Breast epithelium (tissue), 4 donors: ENCODE data around the gene DNAJC13. TPM values are rescaled to one million over a fixed set of nuclear protein-coding genes. Genes with fewer than 3 reads are reported as not detected.

Experiments used
- DNase-seq, 2 donors: peaks; one replicate each; pipeline ENCODE4 v3.0.0-alpha.2; 2019; ENCODE audit warnings: low spot score in 2 of 2
- H3K27ac ChIP-seq, 2 donors: fragments of 200-600 bp; sonication (generic) in 1 of 2; one replicate each; pipeline ENCODE4 v1.5.1; 2016 to 2019; ENCODE audit warnings: mild to moderate bottlenecking in 1 of 2
- H3K27me3 ChIP-seq, 2 donors: fragments of 200-600 bp; sonication (generic) in 1 of 2; one replicate each; pipeline versions ENCODE4 v1.5.1 to v1.6.0; 2017 to 2019; ENCODE audit warnings: control low read depth in 1 of 2, mild to moderate bottlenecking in 1 of 2
- H3K36me3 ChIP-seq: fragments of 200-600 bp; one replicate; pipeline ENCODE4 v1.5.1; 2019
- H3K4me1 ChIP-seq, 2 donors: fragments of 200-600 bp; sonication (generic); one replicate each; pipeline ENCODE4 v1.5.1; 2016 to 2019; ENCODE audit warnings: control low read depth in 1 of 2
- H3K4me3 ChIP-seq, 3 donors: fragments of 200-600 bp; sonication (generic); 1 replicate in 2 of 3; 2 replicates in 1 of 3; pipeline ENCODE4 v1.5.1; 2016 to 2019; ENCODE audit warnings: mild to moderate bottlenecking in 3 of 3, moderate library complexity in 2 of 3
- H3K9me3 ChIP-seq, 2 donors: fragments of 200-600 bp; sonication (generic) in 1 of 2; one replicate each; pipeline ENCODE4 v1.5.1; 2016 to 2019; ENCODE audit warnings: control low read depth in 1 of 2
- CTCF ChIP-seq, 3 donors: fragments of 450-650 bp; IDR thresholded peaks; one replicate each; pipeline ENCODE4 v1.5.1; 2016 to 2017; ENCODE audit warnings: antibody characterized with exemption in 3 of 3, mild to moderate bottlenecking in 3 of 3, moderate library complexity in 3 of 3
- POLR2A ChIP-seq: fragments of 450-650 bp; IDR thresholded peaks from one replicate; pipeline ENCODE4 v1.6.1; 2016; ENCODE audit warnings: antibody characterized with exemption, mild to moderate bottlenecking, moderate library complexity
- POLR2AphosphoS5 ChIP-seq, 3 donors: sonication (generic); formaldehyde crosslinking; IDR thresholded peaks; one replicate each; pipeline ENCODE4 v1.6.1; 2017; ENCODE audit warnings: antibody characterized with exemption in 3 of 3
- intact Hi-C: fragments of 100-400 bp; cut with DNase I; formaldehyde crosslinking; loops from one replicate; pipeline ENCODE4 v1.15.1; 2023; ENCODE audit warnings: low total_unique reads
- total RNA-seq, 3 donors: library from RNA; depleted of rRNA; stranded (reverse); fragments of >200 nt; gene quantifications; one replicate each; pipeline ENCODE4 v1.1.0, GENCODE V29; 2016

Gene DNAJC13
- total RNA-seq, 3 donors from 2014 or later: 42.0 to 56.5 (median 53.6) TPM

- no peaks in the 10 kb centered on the region for H3K36me3 ChIP-seq
- no peaks in the 10 kb centered on the region for H3K27me3 ChIP-seq
- no peak overlapping the region for H3K27ac ChIP-seq
- intact Hi-C loops: loop anchor here (2.0 kb wide), 1 partner anchor 38 kb away; no protein-coding TSS in a partner anchor
- no peak for DNase-seq
- peak in 2 of 3 donors; percentile 35 to 52 for TF ChIP-seq CTCF (IDR thresholded peaks at IDR 0.05)
- no peak for TF ChIP-seq POLR2AphosphoS5 (IDR thresholded peaks at IDR 0.05)
- TF ChIP-seq POLR2A: no peak
- no peaks in the 10 kb centered on the region for H3K4me1 ChIP-seq
- peaks cover 0 to 4% of the 10 kb centered on the region in 2 donors for H3K9me3 ChIP-seq
- no peak overlapping the region for H3K4me3 ChIP-seq
These were observed 18.0 kb upstream of the DNAJC13 start for GRCh38 chr3:132399054-132399929.

GRCh38 chr3:132401255-132401654 is 16.0 kb upstream of the DNAJC13 start:
- no peak for DNase-seq
- Histone ChIP-seq H3K4me1 (no peaks in the 10 kb centered on the region), H3K9me3 (peaks cover 0 to 3% of the 10 kb centered on the region in 2 donors), H3K27ac (no peak overlapping the region), H3K27me3 (no peaks in the 10 kb centered on the region), H3K36me3 (no peaks in the 10 kb centered on the region), H3K4me3 (no peak overlapping the region)
- no peak for TF ChIP-seq CTCF (IDR thresholded peaks at IDR 0.05)
- no peak for TF ChIP-seq POLR2AphosphoS5 (IDR thresholded peaks at IDR 0.05)
- intact Hi-C loops: no loop called here

GRCh38 chr3:132404276-132404675 is 13.0 kb upstream of the DNAJC13 start:
- Histone ChIP-seq H3K9me3 (no peaks in the 10 kb centered on the region), H3K27me3 (no peaks in the 10 kb centered on the region), H3K4me1 (no peaks in the 10 kb centered on the region), H3K4me3 (no peak overlapping the region), H3K27ac (no peak overlapping the region), H3K36me3 (no peaks in the 10 kb centered on the region)
- no peak for TF ChIP-seq POLR2A
- TF ChIP-seq POLR2AphosphoS5 (IDR thresholded peaks at IDR 0.05): no peak
- TF ChIP-seq CTCF (IDR thresholded peaks at IDR 0.05): no peak
- intact Hi-C loops: no loop called here
- no peak for DNase-seq

- no peak for TF ChIP-seq POLR2A
- no peak for TF ChIP-seq POLR2AphosphoS5 (IDR thresholded peaks at IDR 0.05)
- no peak for TF ChIP-seq CTCF (IDR thresholded peaks at IDR 0.05)
- intact Hi-C loops: no loop called here
- H3K36me3 ChIP-seq: no peaks in the 10 kb centered on the region
- DNase-seq: no peak
- no peaks in the 10 kb centered on the region for H3K9me3 ChIP-seq
- H3K27me3 ChIP-seq: no peaks in the 10 kb centered on the region
- H3K4me3 ChIP-seq: no peak overlapping the region
- H3K27ac ChIP-seq: no peak overlapping the region
- no peaks in the 10 kb centered on the region for H3K4me1 ChIP-seq
These were observed 12.1 kb upstream of the DNAJC13 start for GRCh38 chr3:132405188-132405587.

- TF ChIP-seq POLR2AphosphoS5 (IDR thresholded peaks at IDR 0.05) (no peak), POLR2A (no peak), CTCF (IDR thresholded peaks at IDR 0.05) (no peak)
- H3K27ac ChIP-seq: no peak overlapping the region
These were observed 11.5 kb upstream of the DNAJC13 start for GRCh38 chr3:132405609-132406299.

More at GRCh38 chr3:132405609-132406299, 11.5 kb upstream of the DNAJC13 start:
- intact Hi-C loops: no loop called here
- H3K4me3 ChIP-seq: no peak overlapping the region
- H3K27me3 ChIP-seq: no peaks in the 10 kb centered on the region
- no peaks in the 10 kb centered on the region for H3K9me3 ChIP-seq
- no peaks in the 10 kb centered on the region for H3K4me1 ChIP-seq
- no peaks in the 10 kb centered on the region for H3K36me3 ChIP-seq
- no peak for DNase-seq
